Measurements from ENCODE around the gene INPP4B. TPM values are rescaled to one million over a fixed set of nuclear protein-coding genes. Genes with fewer than 3 reads are reported as not detected.

INPP4B gene
- total and polyA plus RNA-seq, 2 of the 4 experiments (the other 2 are of a cell fraction), result 1.8 to 14.0 TPM

- CTCF ChIA-PET, result no interaction called here
- Histone ChIP-seq H3K9me3 (ENCODE audit: control insufficient read depth, insufficient read depth, low read length) (no peaks in the 10 kb centered on the region), H2BK120ac (ENCODE audit: low read depth, low read length) (no peak overlapping the region), H4K8ac (ENCODE audit: low read depth in 2 of 2, low read length in 2 of 2) (no peak overlapping the region), H2BK15ac (ENCODE audit: low read depth, low read length) (no peak overlapping the region), H4K20me1 (ENCODE audit: insufficient read depth, low read length) (no peaks in the 10 kb centered on the region), H3K9ac (ENCODE audit: low read depth, low read length) (no peak overlapping the region), H4K91ac (ENCODE audit: insufficient read depth, low read depth, low read length) (no peak overlapping the region), H3K56ac (ENCODE audit: extremely low read depth, insufficient read depth, low read length) (no peak overlapping the region), H3K14ac (replicated peaks; ENCODE audit: low read depth, low read length) (no peak overlapping the region), H3K4me1 (ENCODE audit: control insufficient read depth, insufficient read depth, low read length) (no peaks in the 10 kb centered on the region), H3K23ac (ENCODE audit: low read depth, low read length) (no peak overlapping the region), H3K27ac (ENCODE audit: insufficient read depth, low read length) (no peak overlapping the region), H3K4me2 (ENCODE audit: low read depth, low read length) (no peak overlapping the region), H2BK5ac (ENCODE audit: low read depth, low read length, poor library complexity, severe bottlenecking) (no peak overlapping the region), H3K18ac (ENCODE audit: low read depth, low read length) (no peak overlapping the region), H3K4me3 (ENCODE audit: insufficient read depth, low read depth, low read length) (no peak overlapping the region), H4K5ac (ENCODE audit: low read depth, low read length) (no peak overlapping the region), H3K4ac (ENCODE audit: low read depth, low read length) (no peak overlapping the region), H3K79me1 (ENCODE audit: low read depth in 1 of 2, low read length in 2 of 2) (no peaks in the 10 kb centered on the region), H2BK20ac (ENCODE audit: low read depth, low read length) (no peak overlapping the region), H3K27me3 (ENCODE audit: control insufficient read depth, insufficient read depth, low read length) (no peaks in the 10 kb centered on the region), H3K9me1 (ENCODE audit: insufficient read depth, low read length) (no peaks in the 10 kb centered on the region), H2AK9ac (replicated peaks; ENCODE audit: low read depth, low read length, poor library complexity) (no peak overlapping the region), H3K36me3 (ENCODE audit: control insufficient read depth, insufficient read depth, low read length) (no peaks in the 10 kb centered on the region), H2AK5ac (ENCODE audit: low read depth, low read length) (no peak overlapping the region), H2AFZ (replicated peaks; ENCODE audit: low read length, poor library complexity) (no peak overlapping the region)
- no TSS peak for BruUV-seq (replicated peaks)
- DNase-seq (no peak), ATAC-seq (ENCODE audit: low read depth) (no peak)
- in situ Hi-C loops (cut with MboI; ENCODE audit: low sequenced_read_pairs), result no loop called here
- intact Hi-C loops (cut with micrococcal nuclease), result loop anchor here (10.0 kb wide), 1 partner anchor 149 kb away; no protein-coding TSS in a partner anchor
- dilution Hi-C loops (cut with HindIII; ENCODE audit: low sequenced_read_pairs, unreplicated experiment), result no loop called here
- POLR2A ChIA-PET (ENCODE audit: unreplicated experiment), result no interaction called here
- WGBS, 2 experiments (ENCODE audit: extremely low coverage in 2 of 2, insufficient read length in 1 of 2), result no CpG with 5 or more reads among the region's 2 CpGs
- no peak for TF ChIP-seq CHD1 (IDR thresholded peaks at IDR 0.05; ENCODE audit: low read depth, low read length)
- TF ChIP-seq NFE2L2 (IDR thresholded peaks at IDR 0.05; ENCODE audit: low read depth, low read length), result no peak
- no peak for TF ChIP-seq MAZ (IDR thresholded peaks at IDR 0.05; ENCODE audit: borderline replicate concordance, low read depth, low read length)
- TF ChIP-seq FOS (IDR thresholded peaks at IDR 0.05; ENCODE audit: low read depth, low read length), result no peak
- no peak for TF ChIP-seq RAD21 (IDR thresholded peaks at IDR 0.05; ENCODE audit: low read length)
These were observed 70.1 kb downstream of the INPP4B start for GRCh38 chr4:142776026-142776425.
